HepG2 (cell line): ENCODE measurements around the gene ATL2. TPM values are rescaled to one million over a fixed set of nuclear protein-coding genes. Genes with fewer than 3 reads are reported as not detected.

Experiments
- BHLHE40 ChIP-seq: IDR thresholded peaks from 2 replicates; pipeline ENCODE4 v1.6.1; 2011; ENCODE audit warnings: low read length, improper control_type of control experiment
- HNF4G ChIP-seq, 2 experiments: sonication (generic) in 1 of 2; formaldehyde crosslinking in 1 of 2; IDR thresholded peaks; 2 replicates each; pipeline versions ENCODE4 v1.4.0 to v1.6.1; 2011 to 2020; ENCODE audit warnings: borderline replicate concordance in 2 of 2, low read depth in 2 of 2, mild to moderate bottlenecking in 2 of 2, low read length in 1 of 2, missing genetic modification reagents in 1 of 2, moderate library complexity in 1 of 2
- KLF12 ChIP-seq: sonication (generic); formaldehyde crosslinking; IDR thresholded peaks from 2 replicates; pipeline ENCODE4 v1.4.0; 2020; ENCODE audit warnings: missing genetic modification reagents, borderline replicate concordance
- RAD51 ChIP-seq: fragments of 450-650 bp; IDR thresholded peaks from 2 replicates; pipeline ENCODE4 v1.6.1; 2016; ENCODE audit warnings: borderline replicate concordance
- RBM39 ChIP-seq: fragments of 200-400 bp; formaldehyde crosslinking; IDR thresholded peaks from one replicate; pipeline ENCODE4 v1.6.1; 2018; ENCODE audit warnings: antibody characterized with exemption, mild to moderate bottlenecking, low read depth, low read length; ENCODE audit not compliant: poor library complexity, severe bottlenecking
- TBP ChIP-seq: sonication (generic); formaldehyde crosslinking; IDR thresholded peaks from 2 replicates; pipeline ENCODE4 v1.5.0; 2020; ENCODE audit warnings: missing genetic modification reagents
- TBX3 ChIP-seq: fragments of 450-650 bp; IDR thresholded peaks from 2 replicates; pipeline ENCODE4 v1.6.1; 2017; ENCODE audit warnings: antibody characterized with exemption, mild to moderate bottlenecking, inconsistent platforms, borderline replicate concordance
- THAP11 ChIP-seq: IDR thresholded peaks from 2 replicates; pipeline ENCODE4 v1.6.1; 2016; ENCODE audit warnings: missing biosample characterization, missing genetic modification reagents
- ZBTB38 ChIP-seq: sonication (generic); formaldehyde crosslinking; IDR thresholded peaks from 2 replicates; pipeline ENCODE4 v1.5.1; 2020; ENCODE audit warnings: mild to moderate bottlenecking, missing genetic modification reagents
- ZFP37 ChIP-seq: sonication (generic); formaldehyde crosslinking; IDR thresholded peaks from 2 replicates; pipeline ENCODE4 v1.4.0; 2020; ENCODE audit warnings: missing genetic modification reagents, borderline replicate concordance
- polyA plus RNA-seq, 8 experiments: library from polyadenylated mRNA; depleted of rRNA in 3 of 8; stranded (reverse) in 7 of 8; unstranded in 1 of 8; fragments of >200 nt; fragmentation: Illumina TruSeq in 4 of 8; extraction: Trizol in 4 of 8; gene quantifications; 2 replicates each; pipeline versions ENCODE4 v1.2.1 to v1.2.3, GENCODE V29; 2011 to 2016; ENCODE audit warnings: low read depth in 4 of 8, missing spikeins in 1 of 8, mixed read lengths in 1 of 8; ENCODE audit not compliant: insufficient read depth in 1 of 8
- total RNA-seq, 5 experiments: library from RNA; depleted of rRNA; stranded (reverse); fragments of >200 nt; fragmentation: Illumina TruSeq; extraction: Trizol; gene quantifications; 2 replicates each; pipeline ENCODE4 v1.2.3, GENCODE V29; 2016; ENCODE audit warnings: low read depth in 1 of 5
- TF ChIP-seq, protein P1 (sequence below): sonication (generic); formaldehyde crosslinking; IDR thresholded peaks from 2 replicates; pipeline ENCODE4 v1.4.0; 2020; ENCODE audit warnings: mild to moderate bottlenecking, missing genetic modification reagents
- TF ChIP-seq, protein P2 (sequence below): sonication (generic); formaldehyde crosslinking; IDR thresholded peaks from 2 replicates; pipeline ENCODE4 v1.5.0; 2020; ENCODE audit warnings: mild to moderate bottlenecking, missing genetic modification reagents
- TF ChIP-seq, protein P3 (sequence below): IDR thresholded peaks from 2 replicates; pipeline ENCODE4 v1.6.1; 2016; ENCODE audit warnings: mild to moderate bottlenecking, missing biosample characterization, missing genetic modification reagents
- TF ChIP-seq, protein P4 (sequence below): sonication (generic); formaldehyde crosslinking; IDR thresholded peaks from 2 replicates; pipeline ENCODE4 v1.4.0; 2020; ENCODE audit warnings: missing genetic modification reagents, mild to moderate bottlenecking, borderline replicate concordance
- TF ChIP-seq, protein P5 (sequence below): sonication (generic); formaldehyde crosslinking; conservative IDR thresholded peaks from 2 replicates; pipeline ENCODE4 v1.4.0; 2020; ENCODE audit warnings: mild to moderate bottlenecking, missing genetic modification reagents, moderate library complexity

The ATL2 gene
- total and polyA plus RNA-seq, 2 of the 13 experiments (the other 11 are each of a cell fraction or from before 2014, with no cell fraction given) = 56.5 to 119 TPM

DNA sequence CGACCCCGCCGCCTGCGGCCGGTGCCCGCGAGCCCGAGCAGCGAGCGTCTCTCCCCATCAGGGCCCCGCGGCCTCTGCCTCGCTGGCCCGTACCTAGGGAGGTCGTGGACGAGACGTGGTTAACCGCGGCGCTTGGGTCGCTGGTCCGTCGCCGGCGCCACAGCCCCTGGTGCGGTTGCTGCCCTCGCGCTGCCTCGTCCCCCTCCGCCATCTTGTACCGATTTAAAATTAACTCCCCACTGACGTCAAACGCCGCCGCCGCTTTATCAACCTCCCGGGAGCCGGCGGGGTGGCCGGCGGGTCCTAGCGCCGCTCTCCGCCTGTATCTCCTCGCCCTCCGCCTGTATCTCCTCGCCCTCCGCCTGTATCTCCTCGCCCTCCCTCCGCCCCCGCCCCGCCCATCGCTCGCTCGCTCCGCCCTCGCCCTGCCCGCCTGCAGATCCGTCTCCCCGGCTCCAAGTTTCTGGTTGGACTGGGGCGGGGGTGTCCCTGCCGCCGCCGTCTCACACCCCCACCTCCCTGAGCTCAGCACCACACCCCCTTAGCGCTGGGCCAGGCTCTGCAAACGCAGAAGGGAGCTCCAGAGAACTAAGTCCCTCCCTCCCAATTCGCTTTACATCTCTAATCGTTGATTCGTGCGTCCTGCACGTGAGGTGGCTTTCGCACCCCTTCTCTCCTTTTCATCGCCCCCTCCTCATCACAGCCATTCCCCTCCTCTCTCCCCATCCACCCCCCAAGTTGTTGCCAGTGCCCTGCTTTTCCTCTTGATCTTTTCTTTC is at the start of gene ATL2 (continued):
- 0 out of 2 replicates have a peak, but pooled peaks have one; percentile 16 for TF ChIP-seq KLF12
- no peak for TF ChIP-seq RAD51
- TF ChIP-seq, protein P1, sequence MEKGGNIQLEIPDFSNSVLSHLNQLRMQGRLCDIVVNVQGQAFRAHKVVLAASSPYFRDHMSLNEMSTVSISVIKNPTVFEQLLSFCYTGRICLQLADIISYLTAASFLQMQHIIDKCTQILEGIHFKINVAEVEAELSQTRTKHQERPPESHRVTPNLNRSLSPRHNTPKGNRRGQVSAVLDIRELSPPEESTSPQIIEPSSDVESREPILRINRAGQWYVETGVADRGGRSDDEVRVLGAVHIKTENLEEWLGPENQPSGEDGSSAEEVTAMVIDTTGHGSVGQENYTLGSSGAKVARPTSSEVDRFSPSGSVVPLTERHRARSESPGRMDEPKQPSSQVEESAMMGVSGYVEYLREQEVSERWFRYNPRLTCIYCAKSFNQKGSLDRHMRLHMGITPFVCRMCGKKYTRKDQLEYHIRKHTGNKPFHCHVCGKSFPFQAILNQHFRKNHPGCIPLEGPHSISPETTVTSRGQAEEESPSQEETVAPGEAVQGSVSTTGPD (CRISPR knock-in tag) = no peak
- peak; percentile 93 for TF ChIP-seq BHLHE40
- TF ChIP-seq ZFP37 (CRISPR knock-in tag) = no peak
- peak; percentile 29 for TF ChIP-seq RBM39
- TF ChIP-seq, protein P2, sequence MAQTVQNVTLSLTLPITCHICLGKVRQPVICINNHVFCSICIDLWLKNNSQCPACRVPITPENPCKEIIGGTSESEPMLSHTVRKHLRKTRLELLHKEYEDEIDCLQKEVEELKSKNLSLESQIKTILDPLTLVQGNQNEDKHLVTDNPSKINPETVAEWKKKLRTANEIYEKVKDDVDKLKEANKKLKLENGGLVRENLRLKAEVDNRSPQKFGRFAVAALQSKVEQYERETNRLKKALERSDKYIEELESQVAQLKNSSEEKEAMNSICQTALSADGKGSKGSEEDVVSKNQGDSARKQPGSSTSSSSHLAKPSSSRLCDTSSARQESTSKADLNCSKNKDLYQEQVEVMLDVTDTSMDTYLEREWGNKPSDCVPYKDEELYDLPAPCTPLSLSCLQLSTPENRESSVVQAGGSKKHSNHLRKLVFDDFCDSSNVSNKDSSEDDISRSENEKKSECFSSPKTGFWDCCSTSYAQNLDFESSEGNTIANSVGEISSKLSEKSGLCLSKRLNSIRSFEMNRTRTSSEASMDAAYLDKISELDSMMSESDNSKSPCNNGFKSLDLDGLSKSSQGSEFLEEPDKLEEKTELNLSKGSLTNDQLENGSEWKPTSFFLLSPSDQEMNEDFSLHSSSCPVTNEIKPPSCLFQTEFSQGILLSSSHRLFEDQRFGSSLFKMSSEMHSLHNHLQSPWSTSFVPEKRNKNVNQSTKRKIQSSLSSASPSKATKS (CRISPR knock-in tag) = no peak
- TF ChIP-seq, protein P3, sequence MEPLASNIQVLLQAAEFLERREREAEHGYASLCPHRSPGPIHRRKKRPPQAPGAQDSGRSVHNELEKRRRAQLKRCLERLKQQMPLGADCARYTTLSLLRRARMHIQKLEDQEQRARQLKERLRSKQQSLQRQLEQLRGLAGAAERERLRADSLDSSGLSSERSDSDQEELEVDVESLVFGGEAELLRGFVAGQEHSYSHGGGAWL (CRISPR knock-in tag) = peak; percentile 64; the same call in 1 of the 2 replicates
- TF ChIP-seq ZBTB38 (CRISPR knock-in tag) = peak; percentile 19; the same call in 1 of the 2 replicates
- 0 out of 2 replicates have a peak, but pooled peaks have one; percentile 78 for TF ChIP-seq TBP
- no peak; the same call in 1 of the 2 replicates for TF ChIP-seq HNF4G (IDR thresholded peaks at IDR 0.05; ENCODE audit: borderline replicate concordance, low read depth, low read length)
- 0 out of 2 replicates have a peak, but pooled peaks have one; percentile 21 for TF ChIP-seq HNF4G (CRISPR knock-in tag; IDR thresholded peaks at IDR 0.05; ENCODE audit: borderline replicate concordance, low read depth)
- TF ChIP-seq THAP11 = peak; percentile 82
- TF ChIP-seq TBX3 = peak; percentile 45
- TF ChIP-seq, protein P4, sequence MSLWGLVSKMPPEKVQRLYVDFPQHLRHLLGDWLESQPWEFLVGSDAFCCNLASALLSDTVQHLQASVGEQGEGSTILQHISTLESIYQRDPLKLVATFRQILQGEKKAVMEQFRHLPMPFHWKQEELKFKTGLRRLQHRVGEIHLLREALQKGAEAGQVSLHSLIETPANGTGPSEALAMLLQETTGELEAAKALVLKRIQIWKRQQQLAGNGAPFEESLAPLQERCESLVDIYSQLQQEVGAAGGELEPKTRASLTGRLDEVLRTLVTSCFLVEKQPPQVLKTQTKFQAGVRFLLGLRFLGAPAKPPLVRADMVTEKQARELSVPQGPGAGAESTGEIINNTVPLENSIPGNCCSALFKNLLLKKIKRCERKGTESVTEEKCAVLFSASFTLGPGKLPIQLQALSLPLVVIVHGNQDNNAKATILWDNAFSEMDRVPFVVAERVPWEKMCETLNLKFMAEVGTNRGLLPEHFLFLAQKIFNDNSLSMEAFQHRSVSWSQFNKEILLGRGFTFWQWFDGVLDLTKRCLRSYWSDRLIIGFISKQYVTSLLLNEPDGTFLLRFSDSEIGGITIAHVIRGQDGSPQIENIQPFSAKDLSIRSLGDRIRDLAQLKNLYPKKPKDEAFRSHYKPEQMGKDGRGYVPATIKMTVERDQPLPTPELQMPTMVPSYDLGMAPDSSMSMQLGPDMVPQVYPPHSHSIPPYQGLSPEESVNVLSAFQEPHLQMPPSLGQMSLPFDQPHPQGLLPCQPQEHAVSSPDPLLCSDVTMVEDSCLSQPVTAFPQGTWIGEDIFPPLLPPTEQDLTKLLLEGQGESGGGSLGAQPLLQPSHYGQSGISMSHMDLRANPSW = no peak
- TF ChIP-seq, protein P5, sequence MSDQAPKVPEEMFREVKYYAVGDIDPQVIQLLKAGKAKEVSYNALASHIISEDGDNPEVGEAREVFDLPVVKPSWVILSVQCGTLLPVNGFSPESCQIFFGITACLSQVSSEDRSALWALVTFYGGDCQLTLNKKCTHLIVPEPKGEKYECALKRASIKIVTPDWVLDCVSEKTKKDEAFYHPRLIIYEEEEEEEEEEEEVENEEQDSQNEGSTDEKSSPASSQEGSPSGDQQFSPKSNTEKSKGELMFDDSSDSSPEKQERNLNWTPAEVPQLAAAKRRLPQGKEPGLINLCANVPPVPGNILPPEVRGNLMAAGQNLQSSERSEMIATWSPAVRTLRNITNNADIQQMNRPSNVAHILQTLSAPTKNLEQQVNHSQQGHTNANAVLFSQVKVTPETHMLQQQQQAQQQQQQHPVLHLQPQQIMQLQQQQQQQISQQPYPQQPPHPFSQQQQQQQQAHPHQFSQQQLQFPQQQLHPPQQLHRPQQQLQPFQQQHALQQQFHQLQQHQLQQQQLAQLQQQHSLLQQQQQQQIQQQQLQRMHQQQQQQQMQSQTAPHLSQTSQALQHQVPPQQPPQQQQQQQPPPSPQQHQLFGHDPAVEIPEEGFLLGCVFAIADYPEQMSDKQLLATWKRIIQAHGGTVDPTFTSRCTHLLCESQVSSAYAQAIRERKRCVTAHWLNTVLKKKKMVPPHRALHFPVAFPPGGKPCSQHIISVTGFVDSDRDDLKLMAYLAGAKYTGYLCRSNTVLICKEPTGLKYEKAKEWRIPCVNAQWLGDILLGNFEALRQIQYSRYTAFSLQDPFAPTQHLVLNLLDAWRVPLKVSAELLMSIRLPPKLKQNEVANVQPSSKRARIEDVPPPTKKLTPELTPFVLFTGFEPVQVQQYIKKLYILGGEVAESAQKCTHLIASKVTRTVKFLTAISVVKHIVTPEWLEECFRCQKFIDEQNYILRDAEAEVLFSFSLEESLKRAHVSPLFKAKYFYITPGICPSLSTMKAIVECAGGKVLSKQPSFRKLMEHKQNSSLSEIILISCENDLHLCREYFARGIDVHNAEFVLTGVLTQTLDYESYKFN (CRISPR knock-in tag) = peak; percentile 10; the same call in 1 of the 2 replicates
